ENCODE results near the gene TRPC6.
"Not testable (repeated sequence)": the region's sequence is repeated elsewhere in the genome, so short reads cannot be mapped to it uniquely, and the experiment has no call there.

Gene TRPC6

DNA sequence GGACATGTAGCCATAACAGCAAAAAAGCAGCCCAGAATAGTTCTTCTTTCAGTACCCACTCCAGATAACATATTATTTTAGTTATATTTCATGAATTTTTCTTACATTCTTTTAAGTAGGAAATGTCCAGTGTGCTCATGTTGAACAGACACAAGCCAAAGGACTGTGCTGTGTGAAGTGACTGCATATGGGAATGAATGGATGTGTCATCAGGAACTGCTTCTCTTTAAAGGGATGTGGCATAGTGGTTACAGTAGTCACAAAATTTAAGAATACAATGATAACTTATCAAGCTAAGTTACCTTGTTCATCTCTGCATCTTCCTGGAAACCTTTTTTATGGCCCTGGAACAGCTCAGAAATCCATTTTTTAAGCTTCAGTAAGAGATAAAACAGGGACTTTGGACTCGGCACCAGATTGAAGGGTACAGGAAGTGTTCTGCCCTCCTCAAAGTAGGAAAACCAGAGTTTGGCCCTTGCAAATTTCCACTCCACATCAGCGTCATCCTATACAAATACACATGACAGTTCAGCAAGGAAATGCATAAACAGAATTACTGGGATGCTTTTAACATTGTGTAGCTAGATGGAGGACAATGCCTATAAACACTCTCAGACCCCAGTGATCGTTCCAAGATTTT, 112.8 kb downstream of the TRPC6 start:
- H3K36me3 ChIP-seq (ENCODE audit: control insufficient read depth, insufficient read depth, low read length): no peaks in the 10 kb centered on the region
- H3K27ac ChIP-seq (ENCODE audit: low read depth, low read length): no peak overlapping the region
- H3K9ac ChIP-seq (ENCODE audit: low read length): no peak overlapping the region
- no peaks in the 10 kb centered on the region for H3K4me1 ChIP-seq (ENCODE audit: control insufficient read depth, insufficient read depth, low read length)
- H3K27me3 ChIP-seq (ENCODE audit: control insufficient read depth, insufficient read depth, low read length): no peaks in the 10 kb centered on the region
- H3K4me3 ChIP-seq (ENCODE audit: low read length): no peak overlapping the region

DNA sequence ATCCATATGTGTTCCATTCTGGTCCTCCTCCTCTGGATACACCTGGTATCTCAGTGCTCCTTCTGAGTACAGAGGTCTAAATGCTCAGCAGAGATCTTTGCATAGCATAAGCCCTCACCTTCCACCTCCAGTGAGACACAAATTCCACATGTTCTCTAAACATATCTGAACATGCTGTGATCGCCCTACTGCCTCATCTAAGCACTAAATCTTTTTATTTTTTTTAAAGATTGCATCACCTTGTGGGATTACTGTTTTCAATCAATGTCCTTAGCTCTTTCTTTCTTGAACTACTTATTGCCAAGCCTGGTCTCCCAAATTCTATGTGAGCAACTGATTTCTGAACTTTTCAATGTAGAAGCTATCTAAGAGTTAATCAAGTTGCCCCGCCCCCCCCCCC, 113.4 kb downstream of the TRPC6 start:
- Histone ChIP-seq H3K36me3 (ENCODE audit: control insufficient read depth, insufficient read depth, low read length) (no peaks in the 10 kb centered on the region), H3K4me1 (ENCODE audit: control insufficient read depth, insufficient read depth, low read length) (no peaks in the 10 kb centered on the region), H3K27ac (ENCODE audit: low read depth, low read length) (no peak overlapping the region), H3K27me3 (ENCODE audit: control insufficient read depth, insufficient read depth, low read length) (no peaks in the 10 kb centered on the region), H3K9ac (ENCODE audit: low read length) (no peak overlapping the region), H3K4me3 (ENCODE audit: low read length) (no peak overlapping the region)

DNA sequence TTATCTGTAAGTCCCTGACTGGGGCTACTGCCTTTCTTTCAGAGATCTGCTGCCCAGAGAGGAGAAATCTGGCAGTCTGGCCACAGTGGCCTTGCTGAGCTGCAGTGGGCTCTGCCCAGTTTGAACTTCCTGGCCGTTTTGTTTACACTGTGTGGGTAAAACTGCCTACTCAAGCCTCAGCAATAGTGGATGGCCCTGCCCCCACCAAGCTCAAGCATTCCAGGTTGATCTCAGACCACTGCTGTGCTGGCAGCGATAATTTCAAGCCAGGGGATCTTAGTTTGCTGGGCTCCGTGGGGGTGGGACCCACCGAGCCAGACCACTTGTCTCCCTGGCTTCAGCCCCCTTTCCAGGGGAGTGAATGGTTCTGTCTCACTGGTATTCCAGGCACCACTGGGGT, 117.5 kb downstream of the TRPC6 start:
- Histone ChIP-seq H3K9ac (ENCODE audit: low read length) (no peak overlapping the region), H3K36me3 (ENCODE audit: control insufficient read depth, insufficient read depth, low read length) (no peaks in the 10 kb centered on the region)

DNA sequence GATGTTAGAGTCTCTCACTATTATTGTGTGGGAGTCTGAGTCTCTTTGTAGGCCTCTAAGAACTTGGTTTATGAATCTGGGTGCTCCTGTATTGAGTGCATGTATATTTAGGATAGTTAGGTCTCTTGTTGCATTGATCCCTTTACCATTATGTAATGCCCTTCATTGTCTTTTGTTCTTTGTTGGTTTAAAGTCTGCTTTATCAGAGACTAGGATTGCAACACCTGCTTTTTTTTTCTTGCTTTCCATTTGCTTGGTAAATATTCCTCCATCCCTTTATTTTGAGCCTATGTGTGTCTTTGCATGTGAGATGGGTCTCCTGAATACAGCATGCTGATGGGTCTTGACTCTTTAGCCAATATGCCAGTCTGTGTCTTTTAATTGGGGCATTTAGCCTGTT, 119.4 kb downstream of the TRPC6 start:
- H3K4me3 ChIP-seq (ENCODE audit: low read length); H3K9ac ChIP-seq (ENCODE audit: low read length); H3K27me3 ChIP-seq (ENCODE audit: control insufficient read depth, insufficient read depth, low read length); H3K4me1 ChIP-seq (ENCODE audit: control insufficient read depth, insufficient read depth, low read length); H3K36me3 ChIP-seq (ENCODE audit: control insufficient read depth, insufficient read depth, low read length); H3K27ac ChIP-seq (ENCODE audit: low read depth, low read length): not testable (repeated sequence)

More for the DNA sequence above, 117.5 kb downstream of the TRPC6 start:
- H3K4me3 ChIP-seq (ENCODE audit: low read length): no peak overlapping the region
- no peak overlapping the region for H3K27ac ChIP-seq (ENCODE audit: low read depth, low read length)
- no peaks in the 10 kb centered on the region for H3K4me1 ChIP-seq (ENCODE audit: control insufficient read depth, insufficient read depth, low read length)
- H3K27me3 ChIP-seq (ENCODE audit: control insufficient read depth, insufficient read depth, low read length): no peaks in the 10 kb centered on the region

DNA sequence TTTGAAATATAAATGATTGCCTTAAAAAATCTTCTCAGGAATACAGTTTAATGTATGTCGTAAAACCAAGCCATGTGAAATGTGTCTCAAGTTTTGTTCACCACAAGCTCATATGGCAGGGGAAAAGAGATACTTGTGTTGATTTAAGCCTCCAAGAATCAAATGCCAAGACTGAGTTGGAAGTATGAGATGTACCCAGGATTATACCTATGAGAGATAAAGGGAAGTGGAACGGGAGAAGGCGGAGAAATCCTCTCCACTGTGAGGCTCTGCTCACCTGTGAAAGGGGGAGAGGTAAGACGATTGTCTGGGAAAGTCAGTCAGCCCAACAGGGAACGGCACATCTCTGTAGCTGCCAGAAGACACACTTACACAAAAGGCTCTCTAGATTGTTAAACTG, 124.8 kb downstream of the TRPC6 start:
- no peak overlapping the region for H3K27ac ChIP-seq (ENCODE audit: low read depth, low read length)
- no peak overlapping the region for H3K4me3 ChIP-seq (ENCODE audit: low read length)
- no peaks in the 10 kb centered on the region for H3K4me1 ChIP-seq (ENCODE audit: control insufficient read depth, insufficient read depth, low read length)
- no peaks in the 10 kb centered on the region for H3K36me3 ChIP-seq (ENCODE audit: control insufficient read depth, insufficient read depth, low read length)
- H3K9ac ChIP-seq (ENCODE audit: low read length): no peak overlapping the region
- no peaks in the 10 kb centered on the region for H3K27me3 ChIP-seq (ENCODE audit: control insufficient read depth, insufficient read depth, low read length)

DNA sequence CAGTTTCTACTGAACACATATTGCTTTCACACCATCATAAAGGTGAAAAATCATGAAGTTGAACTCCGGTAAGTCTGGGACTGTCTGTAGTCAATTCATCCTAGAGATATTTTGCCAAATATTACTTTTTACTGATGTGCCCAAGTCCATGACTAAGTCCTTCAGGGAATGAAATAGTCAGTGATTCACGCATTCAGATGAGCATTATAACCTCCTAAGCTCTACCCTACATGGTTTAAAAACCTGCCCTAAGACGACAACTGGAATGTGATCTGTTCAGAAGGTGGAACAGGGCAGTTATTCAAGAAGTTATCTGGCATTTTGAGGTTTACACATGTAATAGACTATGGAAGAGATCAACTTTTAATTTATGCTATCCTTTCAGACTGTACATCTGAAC, 125.6 kb downstream of the TRPC6 start:
- Histone ChIP-seq H3K27me3 (ENCODE audit: control insufficient read depth, insufficient read depth, low read length) (no peaks in the 10 kb centered on the region), H3K27ac (ENCODE audit: low read depth, low read length) (no peak overlapping the region), H3K4me3 (ENCODE audit: low read length) (no peak overlapping the region), H3K9ac (ENCODE audit: low read length) (no peak overlapping the region), H3K4me1 (ENCODE audit: control insufficient read depth, insufficient read depth, low read length) (no peaks in the 10 kb centered on the region), H3K36me3 (ENCODE audit: control insufficient read depth, insufficient read depth, low read length) (no peaks in the 10 kb centered on the region)

DNA sequence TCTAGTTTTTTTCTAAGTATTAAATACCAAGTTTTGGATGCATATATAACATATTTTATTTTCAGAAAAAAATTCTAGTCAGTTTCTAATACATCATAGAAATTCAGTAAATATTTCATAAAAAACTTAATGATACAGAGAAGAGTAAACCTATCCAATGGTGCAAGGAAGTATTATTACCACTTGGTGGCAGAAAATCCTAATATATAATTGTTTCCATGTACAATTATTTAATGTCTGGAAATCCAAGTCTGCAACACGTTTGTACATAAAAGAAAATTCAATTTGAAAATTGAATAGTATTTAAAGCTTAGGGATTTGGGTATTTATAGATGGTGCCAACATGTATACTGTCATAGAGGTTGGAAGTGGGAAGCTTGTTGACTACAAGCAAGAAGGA, 127.0 kb downstream of the TRPC6 start:
- no peaks in the 10 kb centered on the region for H3K27me3 ChIP-seq (ENCODE audit: control insufficient read depth, insufficient read depth, low read length)
- no peaks in the 10 kb centered on the region for H3K36me3 ChIP-seq (ENCODE audit: control insufficient read depth, insufficient read depth, low read length)
- H3K27ac ChIP-seq (ENCODE audit: low read depth, low read length): no peak overlapping the region
- H3K4me1 ChIP-seq (ENCODE audit: control insufficient read depth, insufficient read depth, low read length): no peaks in the 10 kb centered on the region
- H3K4me3 ChIP-seq (ENCODE audit: low read length): no peak overlapping the region
- no peak overlapping the region for H3K9ac ChIP-seq (ENCODE audit: low read length)

DNA sequence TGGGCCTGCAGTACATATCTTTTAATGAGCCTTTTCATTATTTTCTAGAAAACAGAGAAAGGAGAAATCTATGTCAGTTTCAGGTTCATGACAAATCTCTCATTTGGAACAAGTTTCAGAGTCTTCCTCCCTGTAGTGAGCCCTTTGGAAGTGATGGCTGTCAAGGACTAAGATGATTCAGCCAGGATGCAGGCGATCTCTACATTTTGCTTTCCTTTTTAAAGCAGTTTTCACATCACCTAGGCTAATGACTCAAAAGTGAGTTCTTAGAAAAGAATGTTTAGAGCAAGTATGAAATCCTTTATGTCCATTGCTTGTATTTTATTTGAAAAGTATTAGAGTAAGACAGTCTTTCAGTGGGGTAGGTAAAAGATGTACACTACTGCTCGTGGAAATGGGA, 130.1 kb downstream of the TRPC6 start:
- Histone ChIP-seq H3K27me3 (ENCODE audit: control insufficient read depth, insufficient read depth, low read length) (no peaks in the 10 kb centered on the region), H3K9ac (ENCODE audit: low read length) (no peak overlapping the region), H3K27ac (ENCODE audit: low read depth, low read length) (no peak overlapping the region), H3K36me3 (ENCODE audit: control insufficient read depth, insufficient read depth, low read length) (no peaks in the 10 kb centered on the region), H3K4me1 (ENCODE audit: control insufficient read depth, insufficient read depth, low read length) (no peaks in the 10 kb centered on the region), H3K4me3 (ENCODE audit: low read length) (no peak overlapping the region)

DNA sequence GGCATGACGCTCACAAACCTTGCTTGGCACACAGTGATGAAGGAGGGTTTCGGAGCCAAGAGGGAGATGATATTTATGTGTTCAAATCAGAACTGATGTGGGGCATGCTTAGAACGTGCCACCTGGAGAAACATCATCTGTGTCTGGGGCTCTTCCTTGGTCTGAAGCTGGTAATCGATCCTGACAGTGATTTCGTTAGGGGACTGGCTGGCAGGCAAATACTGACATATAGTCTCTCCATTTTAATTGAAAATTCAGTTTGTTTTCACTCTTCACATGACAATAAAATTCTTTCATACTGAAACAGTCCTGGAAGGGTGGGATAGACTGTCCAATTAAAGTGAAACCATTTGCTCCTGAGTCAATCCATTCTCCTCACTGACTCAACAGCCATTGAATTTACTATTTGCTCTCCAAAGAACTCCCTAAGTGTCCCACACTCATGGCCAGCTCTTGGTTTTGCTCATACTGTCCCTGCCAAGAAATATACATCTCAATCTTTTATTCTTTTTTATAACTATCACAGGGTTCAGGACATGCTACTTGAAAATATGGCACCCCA, 134.8 kb downstream of the TRPC6 start:
- Histone ChIP-seq H3K9ac (ENCODE audit: low read length) (no peak overlapping the region), H3K27ac (ENCODE audit: low read depth, low read length) (no peak overlapping the region), H3K36me3 (ENCODE audit: control insufficient read depth, insufficient read depth, low read length) (no peaks in the 10 kb centered on the region)

DNA sequence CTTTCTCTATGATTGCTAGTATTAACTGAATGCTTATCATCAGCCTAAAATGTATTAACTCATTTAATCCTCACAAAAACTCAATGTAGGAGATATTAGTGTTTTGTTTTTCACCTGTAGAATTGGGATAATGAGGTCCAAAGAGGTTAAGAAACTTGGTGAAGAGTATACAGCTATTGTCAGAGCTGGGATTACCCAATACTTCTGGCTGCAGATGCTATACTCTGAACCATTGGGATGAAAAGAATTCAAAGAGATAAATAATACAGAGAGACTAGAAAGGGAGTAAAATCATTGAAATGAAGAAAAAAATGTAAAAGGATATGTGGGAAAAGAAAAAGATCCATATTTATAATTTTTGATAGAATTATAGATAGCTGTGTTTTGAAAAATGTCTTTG, 137.1 kb downstream of the TRPC6 start:
- no peak overlapping the region for H3K4me3 ChIP-seq (ENCODE audit: low read length)
- H3K4me1 ChIP-seq (ENCODE audit: control insufficient read depth, insufficient read depth, low read length): no peaks in the 10 kb centered on the region
- no peaks in the 10 kb centered on the region for H3K27me3 ChIP-seq (ENCODE audit: control insufficient read depth, insufficient read depth, low read length)
- no peak overlapping the region for H3K27ac ChIP-seq (ENCODE audit: low read depth, low read length)
- H3K36me3 ChIP-seq (ENCODE audit: control insufficient read depth, insufficient read depth, low read length): no peaks in the 10 kb centered on the region
- no peak overlapping the region for H3K9ac ChIP-seq (ENCODE audit: low read length)

More for the DNA sequence above, 134.8 kb downstream of the TRPC6 start:
- H3K27me3 ChIP-seq (ENCODE audit: control insufficient read depth, insufficient read depth, low read length): no peaks in the 10 kb centered on the region
- no peaks in the 10 kb centered on the region for H3K4me1 ChIP-seq (ENCODE audit: control insufficient read depth, insufficient read depth, low read length)
- H3K4me3 ChIP-seq (ENCODE audit: low read length): no peak overlapping the region

DNA sequence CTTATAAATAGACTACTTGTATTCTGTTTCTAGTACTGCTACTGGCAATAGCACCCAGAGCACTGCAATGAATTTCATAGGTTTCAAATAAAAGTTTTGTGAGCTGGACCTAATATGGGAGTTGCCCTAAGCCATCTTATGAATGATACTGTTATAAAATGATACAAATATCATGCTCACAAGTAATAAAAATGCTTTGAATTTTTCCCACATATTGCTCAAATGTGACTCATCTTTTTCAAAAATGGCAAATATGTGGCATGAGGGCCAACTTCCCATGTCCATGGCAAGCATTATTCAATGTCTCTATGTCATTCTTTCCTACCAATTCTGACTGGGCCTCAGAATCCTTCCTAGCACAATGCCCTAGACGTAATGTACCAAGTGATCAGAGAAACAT, 137.6 kb downstream of the TRPC6 start:
- H3K27ac ChIP-seq (ENCODE audit: low read depth, low read length): no peak overlapping the region
- H3K9ac ChIP-seq (ENCODE audit: low read length): no peak overlapping the region
- no peak overlapping the region for H3K4me3 ChIP-seq (ENCODE audit: low read length)
- H3K4me1 ChIP-seq (ENCODE audit: control insufficient read depth, insufficient read depth, low read length): no peaks in the 10 kb centered on the region
- H3K27me3 ChIP-seq (ENCODE audit: control insufficient read depth, insufficient read depth, low read length): no peaks in the 10 kb centered on the region
- H3K36me3 ChIP-seq (ENCODE audit: control insufficient read depth, insufficient read depth, low read length): no peaks in the 10 kb centered on the region

DNA sequence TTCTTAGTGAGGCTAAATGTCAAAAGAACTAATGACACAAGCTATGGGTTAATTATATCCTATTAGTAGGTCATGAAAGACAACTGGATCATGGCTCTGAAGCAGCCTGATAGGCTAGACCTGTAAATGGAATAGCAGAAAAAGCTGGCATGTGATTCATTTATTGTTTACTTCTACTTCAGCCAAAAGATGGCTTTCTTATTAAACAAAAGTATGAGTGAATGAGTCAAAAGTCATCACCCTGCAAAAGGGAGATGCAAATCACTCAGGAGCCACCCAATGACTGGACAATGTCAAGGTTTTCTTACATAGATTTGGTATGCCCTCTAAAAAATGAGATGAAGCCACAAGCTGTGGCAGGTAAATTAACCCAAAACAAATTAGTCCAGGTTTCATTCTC, 138.0 kb downstream of the TRPC6 start:
- no peaks in the 10 kb centered on the region for H3K4me1 ChIP-seq (ENCODE audit: control insufficient read depth, insufficient read depth, low read length)
- no peak overlapping the region for H3K27ac ChIP-seq (ENCODE audit: low read depth, low read length)
- no peaks in the 10 kb centered on the region for H3K36me3 ChIP-seq (ENCODE audit: control insufficient read depth, insufficient read depth, low read length)
- H3K9ac ChIP-seq (ENCODE audit: low read length): no peak overlapping the region
- no peaks in the 10 kb centered on the region for H3K27me3 ChIP-seq (ENCODE audit: control insufficient read depth, insufficient read depth, low read length)
- H3K4me3 ChIP-seq (ENCODE audit: low read length): no peak overlapping the region

DNA sequence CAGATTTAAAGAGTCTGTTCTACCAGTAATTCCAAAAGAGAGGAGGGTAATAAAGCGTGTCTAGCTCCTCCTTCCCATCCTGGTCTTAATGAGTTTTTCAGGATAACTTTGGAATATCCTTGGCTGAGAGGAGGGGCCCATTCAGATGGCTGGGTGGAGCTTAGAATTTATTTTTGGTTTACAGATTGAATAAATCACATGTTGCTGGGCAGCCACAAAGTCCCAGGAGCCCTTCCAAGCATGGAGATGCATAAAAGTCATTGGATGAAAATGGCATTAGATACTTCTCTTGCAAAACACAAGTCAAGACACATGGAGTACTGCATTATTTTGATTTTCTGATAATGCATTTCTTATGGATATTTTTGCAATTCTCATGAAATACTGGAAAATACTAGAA, 139.0 kb downstream of the TRPC6 start:
- H3K4me3 ChIP-seq (ENCODE audit: low read length): no peak overlapping the region
- H3K4me1 ChIP-seq (ENCODE audit: control insufficient read depth, insufficient read depth, low read length): no peaks in the 10 kb centered on the region
- no peak overlapping the region for H3K9ac ChIP-seq (ENCODE audit: low read length)
- H3K36me3 ChIP-seq (ENCODE audit: control insufficient read depth, insufficient read depth, low read length): no peaks in the 10 kb centered on the region
- H3K27ac ChIP-seq (ENCODE audit: low read depth, low read length): no peak overlapping the region
- H3K27me3 ChIP-seq (ENCODE audit: control insufficient read depth, insufficient read depth, low read length): no peaks in the 10 kb centered on the region

All from rectal smooth muscle tissue (tissue), 1 donor.